Caco-2 (cell line): ENCODE data around the gene KCMF1. TPM values are rescaled to one million over a fixed set of nuclear protein-coding genes. Genes with fewer than 3 reads are reported as not detected.

ENCODE experiments used
- BruUV-seq: library from RNA; stranded (reverse); fragments of 400-500 nt; replicated peaks from 2 replicates; lab custom pipeline; 2021; lab: Mats Ljungman, UMichigan
- CTCF ChIA-PET: fragments of 300-600 bp; sonication (Branson Sonifier 250); formaldehyde crosslinking; loops from one replicate; lab custom pipeline; 2022; ENCODE audit warnings: antibody characterized with exemption; lab: Charles Lee
- POLR2A ChIA-PET: fragments of 300-600 bp; sonication (Branson Sonifier 250); formaldehyde crosslinking; loops from one replicate; lab custom pipeline; 2022; ENCODE audit warnings: antibody characterized with exemption; lab: Charles Lee
- DNase-seq, 2 experiments: peaks; one replicate each; pipeline versions ENCODE4 v3.0.0 to v3.0.0-alpha.2; 2020 to 2022
- H3K27me3 ChIP-seq: replicated peaks from 2 replicates; pipeline ENCODE4 v1.6.0; 2011; ENCODE audit warnings: low read length; ENCODE audit not compliant: control insufficient read depth, insufficient read depth
- H3K36me3 ChIP-seq: 2 replicates; pipeline ENCODE4 v1.5.1; 2011; ENCODE audit warnings: low read length; ENCODE audit not compliant: control insufficient read depth, insufficient read depth
- H3K4me1 ChIP-seq: fragments of 250-450 bp; sonication (Bioruptor Pico); 2 replicates; pipeline ENCODE4 v1.5.1; 2020; ENCODE audit warnings: mild to moderate bottlenecking
- H3K4me3 ChIP-seq: 2 replicates; pipeline ENCODE4 v1.5.1; 2011; ENCODE audit warnings: low read depth, mild to moderate bottlenecking, control low read depth, low read length
- H3K9me3 ChIP-seq: fragments of 250-450 bp; sonication (Bioruptor Pico); 2 replicates; pipeline ENCODE4 v1.5.1; 2020; ENCODE audit warnings: mild to moderate bottlenecking, moderate library complexity
- H3K27ac Mint-ChIP-seq: one replicate; pipeline ENCODE4 v1.8.0; 2022; ENCODE audit warnings: mixed read lengths; ENCODE audit not compliant: unreplicated experiment
- H3K27me3 Mint-ChIP-seq: one replicate; pipeline ENCODE4 v1.8.0; 2022; ENCODE audit warnings: mixed read lengths; ENCODE audit not compliant: insufficient read depth, unreplicated experiment
- H3K36me3 Mint-ChIP-seq: one replicate; pipeline ENCODE4 v1.8.0; 2022; ENCODE audit warnings: mild to moderate bottlenecking, mixed read lengths; ENCODE audit not compliant: insufficient read depth, unreplicated experiment
- H3K4me1 Mint-ChIP-seq: one replicate; pipeline ENCODE4 v1.8.0; 2022; ENCODE audit warnings: low read depth, mixed read lengths; ENCODE audit not compliant: unreplicated experiment
- H3K4me3 Mint-ChIP-seq: one replicate; pipeline ENCODE4 v1.8.0; 2022; ENCODE audit warnings: mild to moderate bottlenecking, moderate library complexity, mixed read lengths; ENCODE audit not compliant: unreplicated experiment
- H3K9me3 Mint-ChIP-seq: one replicate; pipeline ENCODE4 v1.8.0; 2022; ENCODE audit warnings: mixed read lengths; ENCODE audit not compliant: unreplicated experiment
- intact Hi-C: fragments of 100-400 bp; cut with micrococcal nuclease; formaldehyde crosslinking; loops from one replicate; pipeline ENCODE4 v1.10.0; 2022; ENCODE audit not compliant: unreplicated experiment
- total RNA-seq: library from RNA; stranded (reverse); gene quantifications from 2 replicates; pipeline ENCODE4 v1.2.3, GENCODE V29; 2022
- TF ChIP-seq, protein P1 (sequence below), 2 experiments: fragments of 200-600 bp in 1 of 2; IDR thresholded peaks; 1 replicate in 1 of 2; 2 replicates in 1 of 2; pipeline versions ENCODE4 v1.5.1 to v1.8.0; 2011 to 2022; ENCODE audit warnings: antibody characterized with exemption in 1 of 2, control low read depth in 1 of 2, inconsistent platforms in 1 of 2, low read depth in 1 of 2, low read length in 1 of 2, mild to moderate bottlenecking in 1 of 2, moderate library complexity in 1 of 2; ENCODE audit not compliant: insufficient read depth in 1 of 2, severe bottlenecking in 1 of 2, unreplicated experiment in 1 of 2

Gene KCMF1
- total RNA-seq, 1 experiment from 2014 or later = 81.5 TPM

DNA sequence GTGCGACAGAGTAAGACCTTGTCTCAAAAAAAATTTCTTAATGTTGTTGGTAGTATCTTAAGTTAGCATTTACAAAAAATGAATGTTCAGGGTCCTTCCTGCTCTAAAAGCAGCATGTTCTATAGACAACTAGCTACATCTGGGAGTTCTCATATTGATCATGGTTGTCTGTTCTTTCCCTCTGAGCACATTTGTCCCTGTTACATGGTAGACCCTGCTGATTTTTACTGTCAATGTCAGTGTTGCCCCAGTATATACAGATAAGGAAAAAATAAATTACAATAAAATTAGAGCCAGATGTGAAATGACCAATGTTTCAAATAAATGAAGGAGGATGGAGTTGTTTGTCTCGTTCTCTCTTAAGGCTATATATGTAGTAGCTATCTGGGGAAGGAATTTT, 63.2 kb downstream of the KCMF1 start:
- no peak for DNase-seq
- Mint-ChIP-seq H3K4me3 (no peak overlapping the region), H3K36me3 (peaks cover 58% of the 10 kb centered on the region), H3K27me3 (no peaks in the 10 kb centered on the region), H3K9me3 (no peaks in the 10 kb centered on the region), H3K27ac (no peak overlapping the region), H3K4me1 (no peaks in the 10 kb centered on the region)
- TF ChIP-seq, protein P1, sequence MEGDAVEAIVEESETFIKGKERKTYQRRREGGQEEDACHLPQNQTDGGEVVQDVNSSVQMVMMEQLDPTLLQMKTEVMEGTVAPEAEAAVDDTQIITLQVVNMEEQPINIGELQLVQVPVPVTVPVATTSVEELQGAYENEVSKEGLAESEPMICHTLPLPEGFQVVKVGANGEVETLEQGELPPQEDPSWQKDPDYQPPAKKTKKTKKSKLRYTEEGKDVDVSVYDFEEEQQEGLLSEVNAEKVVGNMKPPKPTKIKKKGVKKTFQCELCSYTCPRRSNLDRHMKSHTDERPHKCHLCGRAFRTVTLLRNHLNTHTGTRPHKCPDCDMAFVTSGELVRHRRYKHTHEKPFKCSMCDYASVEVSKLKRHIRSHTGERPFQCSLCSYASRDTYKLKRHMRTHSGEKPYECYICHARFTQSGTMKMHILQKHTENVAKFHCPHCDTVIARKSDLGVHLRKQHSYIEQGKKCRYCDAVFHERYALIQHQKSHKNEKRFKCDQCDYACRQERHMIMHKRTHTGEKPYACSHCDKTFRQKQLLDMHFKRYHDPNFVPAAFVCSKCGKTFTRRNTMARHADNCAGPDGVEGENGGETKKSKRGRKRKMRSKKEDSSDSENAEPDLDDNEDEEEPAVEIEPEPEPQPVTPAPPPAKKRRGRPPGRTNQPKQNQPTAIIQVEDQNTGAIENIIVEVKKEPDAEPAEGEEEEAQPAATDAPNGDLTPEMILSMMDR (IDR thresholded peaks at IDR 0.05; ENCODE audit: insufficient read depth in 1 of 2, low read depth in 1 of 2, low read length in 1 of 2, severe bottlenecking in 1 of 2, unreplicated experiment in 1 of 2) = no peak
- intact Hi-C loops = no loop called here
- ChIA-PET POLR2A (no interaction called here), CTCF (no interaction called here)
- Histone ChIP-seq H3K4me3 (no peak overlapping the region), H3K4me1 (no peaks in the 10 kb centered on the region), H3K9me3 (no peaks in the 10 kb centered on the region), H3K27me3 (no peaks in the 10 kb centered on the region), H3K36me3 (no peaks in the 10 kb centered on the region; the same call in 1 of the 2 replicates)
- BruUV-seq = no TSS peak

DNA sequence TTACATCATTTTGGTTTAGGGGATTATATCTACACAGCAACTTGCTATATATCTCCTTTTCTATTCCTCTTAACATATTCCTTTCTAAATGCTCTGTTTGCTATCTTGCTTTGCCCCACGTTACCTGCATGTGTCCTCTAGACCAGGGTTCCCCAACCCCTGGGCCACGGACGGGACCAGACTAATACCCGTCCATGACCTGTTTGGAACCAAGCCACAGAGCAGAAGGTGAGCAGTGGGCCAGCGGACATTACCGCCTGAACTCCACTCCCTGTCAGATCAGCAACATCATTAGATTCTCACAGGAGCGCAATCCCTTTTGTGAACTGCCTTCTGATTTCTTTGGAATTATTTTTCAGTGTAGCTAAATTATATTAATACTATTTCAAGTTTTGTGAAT, 66.7 kb downstream of the KCMF1 start:
- H3K4me1 ChIP-seq = no peaks in the 10 kb centered on the region
- H3K27me3 ChIP-seq = no peaks in the 10 kb centered on the region
- H3K36me3 Mint-ChIP-seq = peaks cover 59% of the 10 kb centered on the region
- no peaks in the 10 kb centered on the region for H3K9me3 ChIP-seq
- ChIA-PET CTCF (no interaction called here), POLR2A (no interaction called here)
- TF ChIP-seq, protein P1 (IDR thresholded peaks at IDR 0.05; ENCODE audit: insufficient read depth in 1 of 2, low read depth in 1 of 2, low read length in 1 of 2, severe bottlenecking in 1 of 2, unreplicated experiment in 1 of 2) = no peak
- no TSS peak for BruUV-seq
- H3K27me3 Mint-ChIP-seq = no peaks in the 10 kb centered on the region
- H3K27ac Mint-ChIP-seq = no peak overlapping the region
- DNase-seq = no peak
- intact Hi-C loops = no loop called here
- no peak overlapping the region for H3K4me3 Mint-ChIP-seq
- H3K36me3 ChIP-seq = no peaks in the 10 kb centered on the region; the same call in 1 of the 2 replicates
- no peaks in the 10 kb centered on the region for H3K9me3 Mint-ChIP-seq
- H3K4me3 ChIP-seq = no peak overlapping the region
- no peaks in the 10 kb centered on the region for H3K4me1 Mint-ChIP-seq

DNA sequence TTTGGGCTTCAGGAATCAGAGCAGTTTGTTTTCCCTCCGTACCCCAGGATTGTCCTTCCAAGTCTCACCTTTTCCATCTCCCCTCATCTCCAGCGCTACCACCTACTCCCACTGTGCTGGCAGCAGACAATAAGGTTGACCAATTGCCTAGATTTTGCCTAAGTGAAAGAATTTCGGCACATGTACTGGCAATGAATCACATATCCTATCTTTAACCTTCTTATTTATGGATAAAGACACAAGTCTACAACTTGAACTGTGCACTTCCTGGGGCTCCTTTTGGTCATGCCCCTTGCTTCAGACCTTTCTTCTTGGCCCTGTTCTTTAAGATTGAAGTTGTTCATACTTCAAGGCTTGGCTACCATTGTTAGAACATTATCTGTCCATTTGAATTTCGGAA, 71.4 kb downstream of the KCMF1 start:
- ChIA-PET CTCF (no interaction called here), POLR2A (no interaction called here)
- TF ChIP-seq, protein P1 (IDR thresholded peaks at IDR 0.05; ENCODE audit: insufficient read depth in 1 of 2, low read depth in 1 of 2, low read length in 1 of 2, severe bottlenecking in 1 of 2, unreplicated experiment in 1 of 2) = no peak
- DNase-seq = no peak
- Mint-ChIP-seq H3K4me1 (no peaks in the 10 kb centered on the region), H3K4me3 (no peak overlapping the region), H3K36me3 (peaks cover 67% of the 10 kb centered on the region), H3K9me3 (no peaks in the 10 kb centered on the region), H3K27ac (no peak overlapping the region), H3K27me3 (no peaks in the 10 kb centered on the region)
- H3K27me3 ChIP-seq = no peaks in the 10 kb centered on the region
- no peaks in the 10 kb centered on the region for H3K9me3 ChIP-seq
- H3K4me3 ChIP-seq = no peak overlapping the region
- no TSS peak for BruUV-seq
- no peaks in the 10 kb centered on the region for H3K36me3 ChIP-seq
- intact Hi-C loops = no loop called here
- no peaks in the 10 kb centered on the region for H3K4me1 ChIP-seq
